ENCODE measurements around the gene CCNB1.

DNA sequence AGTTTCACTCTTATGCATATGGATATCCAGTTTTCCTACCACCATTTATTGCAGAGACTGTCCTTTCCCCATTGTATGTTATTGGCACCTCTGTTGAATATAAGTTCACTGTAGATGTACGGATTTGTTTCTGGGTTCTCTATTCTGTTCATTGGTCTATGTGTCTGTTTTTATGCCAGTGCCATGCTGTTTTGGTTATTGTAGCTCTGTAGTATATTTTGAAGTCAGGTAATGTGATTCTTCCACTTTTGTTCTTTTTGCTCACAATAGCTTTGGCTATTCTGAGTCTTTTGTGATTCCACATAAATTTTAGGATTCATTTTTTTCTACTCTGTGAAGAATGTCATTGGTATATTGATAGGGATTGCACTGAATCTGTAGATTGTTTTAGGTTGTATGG lies 26.1 kb upstream of the CCNB1 start:
- no peak for TF ChIP-seq CTCF (IDR thresholded peaks at IDR 0.05; ENCODE audit: insufficient read depth, low read length, poor library complexity, severe bottlenecking)
- TF ChIP-seq EZH2phosphoT487 (conservative IDR thresholded peaks at IDR 0.05; ENCODE audit: low read length): no peak

Data from SU-DHL-6 (cell line).